GM18499 (cell line): ENCODE measurements around the gene GRAMD2A.
"Not testable (repeated sequence)": the region's sequence is repeated elsewhere in the genome, so short reads cannot be mapped to it uniquely, and the experiment has no call there.

Experiments used
- ATAC-seq: cut with Tn5 transposase; IDR thresholded peaks from one replicate; pipeline ENCODE4 v1.9.1; 2021; ENCODE audit warnings: moderate number of reproducible peaks; ENCODE audit not compliant: insufficient read depth, unreplicated experiment

The GRAMD2A gene

GRCh38 chr15:72192416-72192815, 5.2 kb downstream of the GRAMD2A start:
- no peak for ATAC-seq

- no peak for ATAC-seq
Observed at GRCh38 chr15:72189250-72189902, 8.2 kb downstream of the GRAMD2A start.

GRCh38 chr15:72184165-72184811, 13.3 kb downstream of the GRAMD2A start:
- no peak for ATAC-seq

- no peak for ATAC-seq
Observed at GRCh38 chr15:72183781-72184164, 13.8 kb downstream of the GRAMD2A start.

- ATAC-seq, result no peak
Observed at GRCh38 chr15:72182673-72183072, 14.9 kb downstream of the GRAMD2A start.

- ATAC-seq, result no peak
Observed at GRCh38 chr15:72182244-72182643, 15.3 kb downstream of the GRAMD2A start.

GRCh38 chr15:72180761-72181324, 16.7 kb downstream of the GRAMD2A start:
- ATAC-seq, result no peak

- no peak for ATAC-seq
Observed at GRCh38 chr15:72179950-72180581, 17.5 kb downstream of the GRAMD2A start.

GRCh38 chr15:72178976-72179585, 18.5 kb downstream of the GRAMD2A start:
- no peak for ATAC-seq

- ATAC-seq, result no peak
Observed at GRCh38 chr15:72176743-72177142, 20.8 kb downstream of the GRAMD2A start.

- ATAC-seq, result no peak
Observed at GRCh38 chr15:72176159-72176558, 21.4 kb downstream of the GRAMD2A start.

GRCh38 chr15:72175186-72176044, 22.2 kb downstream of the GRAMD2A start:
- no peak for ATAC-seq

GRCh38 chr15:72174551-72175165, 22.9 kb downstream of the GRAMD2A start:
- no peak for ATAC-seq

- no peak for ATAC-seq
Observed at GRCh38 chr15:72173864-72174550, 23.6 kb downstream of the GRAMD2A start.

GRCh38 chr15:72173401-72173800, 24.2 kb downstream of the GRAMD2A start:
- ATAC-seq, result no peak

- ATAC-seq, result no peak
Observed at GRCh38 chr15:72172796-72173195, 24.8 kb downstream of the GRAMD2A start.

GRCh38 chr15:72171978-72172377, 25.6 kb downstream of the GRAMD2A start:
- ATAC-seq, result not testable (repeated sequence)

- ATAC-seq, result no peak
Observed at GRCh38 chr15:72170691-72171090, 26.9 kb downstream of the GRAMD2A start.
